GM23248 (cell line): ENCODE data around the gene NSF.

ENCODE experiments used
- EZH2 ChIP-seq: fragments of 200-600 bp; sonication (generic); IDR thresholded peaks from 2 replicates; pipeline ENCODE4 v1.6.1; 2018; ENCODE audit warnings: antibody characterized with exemption, mild to moderate bottlenecking; ENCODE audit not compliant: insufficient read depth, poor library complexity, severe bottlenecking
- EZH2phosphoT487 ChIP-seq: fragments of 200-600 bp; sonication (generic); IDR thresholded peaks from 2 replicates; pipeline ENCODE4 v1.6.1; 2018; ENCODE audit warnings: antibody characterized with exemption, moderate library complexity, mild to moderate bottlenecking, low read depth; ENCODE audit not compliant: insufficient read depth

GRCh38 chr17:46726206-46726605, 135.7 kb downstream of the NSF start:
- TF ChIP-seq EZH2 = no peak
- no peak for TF ChIP-seq EZH2phosphoT487
